ENCODE results near the gene STIM1. TPM values are rescaled to one million over a fixed set of nuclear protein-coding genes. Genes with fewer than 3 reads are reported as not detected.

Gene STIM1
- total RNA-seq, 1 experiment from 2014 or later, result 28.3 TPM

- BruUV-seq (replicated peaks), result no TSS peak
- ChIA-PET POLR2A (ENCODE audit: unreplicated experiment) (interaction anchor here (0.7 kb wide), 1 partner anchor 184 kb away, joined by 4 read pairs; no protein-coding TSS in a partner anchor), CTCF (no interaction called here)
- Histone ChIP-seq H3K36me3 (ENCODE audit: low read depth) (no peaks in the 10 kb centered on the region), H3K4me1 (replicated peaks; ENCODE audit: insufficient read depth) (no peaks in the 10 kb centered on the region), H3K9me3 (ENCODE audit: insufficient read depth, low read depth) (no peaks in the 10 kb centered on the region), H4K20me1 (ENCODE audit: insufficient read depth) (no peaks in the 10 kb centered on the region), H3K79me2 (ENCODE audit: low read depth) (no peaks in the 10 kb centered on the region), H3K27ac (no peak overlapping the region), H3K4me3 (no peak overlapping the region), H3K9me2 (ENCODE audit: insufficient read depth) (no peaks in the 10 kb centered on the region), H3K4me2 (no peak overlapping the region), H3F3A (ENCODE audit: insufficient read depth, low read depth) (no peaks in the 10 kb centered on the region), H2AFZ (no peak overlapping the region), H3K27me3 (ENCODE audit: insufficient read depth, low read depth) (no peaks in the 10 kb centered on the region)
- intact Hi-C loops (cut with micrococcal nuclease; ENCODE audit: unreplicated experiment), result no loop called here
- TF ChIP-seq CTCF (conservative IDR thresholded peaks at IDR 0.05) (no peak), EZH2 (IDR thresholded peaks at IDR 0.05; ENCODE audit: low read depth) (no peak)
- no peak for DNase-seq
These were observed 169.9 kb downstream of the STIM1 start for GRCh38 chr11:4025248-4025966.

GRCh38 chr11:4025967-4026324 is 170.5 kb downstream of the STIM1 start:
- no peaks in the 10 kb centered on the region for H3K36me3 ChIP-seq (ENCODE audit: low read depth)
- no peaks in the 10 kb centered on the region for H3K27me3 ChIP-seq (ENCODE audit: insufficient read depth, low read depth)
- ChIA-PET CTCF (no interaction called here), POLR2A (ENCODE audit: unreplicated experiment) (no interaction called here)
- no peaks in the 10 kb centered on the region for H3K9me3 ChIP-seq (ENCODE audit: insufficient read depth, low read depth)
- H3K9me2 ChIP-seq (ENCODE audit: insufficient read depth), result no peaks in the 10 kb centered on the region
- H3K4me3 ChIP-seq, result no peak overlapping the region
- H3K27ac ChIP-seq, result no peak overlapping the region
- no peak for DNase-seq
- no peaks in the 10 kb centered on the region for H4K20me1 ChIP-seq (ENCODE audit: insufficient read depth)
- H3K4me1 ChIP-seq (replicated peaks; ENCODE audit: insufficient read depth), result no peaks in the 10 kb centered on the region
- H3F3A ChIP-seq (ENCODE audit: insufficient read depth, low read depth), result no peaks in the 10 kb centered on the region
- no peaks in the 10 kb centered on the region for H3K79me2 ChIP-seq (ENCODE audit: low read depth)
- no peak overlapping the region for H3K4me2 ChIP-seq
- no peak for TF ChIP-seq EZH2 (IDR thresholded peaks at IDR 0.05; ENCODE audit: low read depth)
- no peak for TF ChIP-seq CTCF (conservative IDR thresholded peaks at IDR 0.05)
- no peak overlapping the region for H2AFZ ChIP-seq
- intact Hi-C loops (cut with micrococcal nuclease; ENCODE audit: unreplicated experiment), result no loop called here
- BruUV-seq (replicated peaks), result no TSS peak

- H3K4me2 ChIP-seq, result no peak overlapping the region
- H3K36me3 ChIP-seq (ENCODE audit: low read depth), result no peaks in the 10 kb centered on the region
- no peaks in the 10 kb centered on the region for H3K9me2 ChIP-seq (ENCODE audit: insufficient read depth)
- H3K9me3 ChIP-seq (ENCODE audit: insufficient read depth, low read depth), result no peaks in the 10 kb centered on the region
- H3K4me1 ChIP-seq (replicated peaks; ENCODE audit: insufficient read depth), result no peaks in the 10 kb centered on the region
- H3F3A ChIP-seq (ENCODE audit: insufficient read depth, low read depth), result no peaks in the 10 kb centered on the region
- no peaks in the 10 kb centered on the region for H3K79me2 ChIP-seq (ENCODE audit: low read depth)
- H3K4me3 ChIP-seq, result no peak overlapping the region
- no peaks in the 10 kb centered on the region for H3K27me3 ChIP-seq (ENCODE audit: insufficient read depth, low read depth)
- H4K20me1 ChIP-seq (ENCODE audit: insufficient read depth), result no peaks in the 10 kb centered on the region
- TF ChIP-seq EZH2 (IDR thresholded peaks at IDR 0.05; ENCODE audit: low read depth), result no peak
- TF ChIP-seq CTCF (conservative IDR thresholded peaks at IDR 0.05), result no peak
- intact Hi-C loops (cut with micrococcal nuclease; ENCODE audit: unreplicated experiment), result no loop called here
- H3K27ac ChIP-seq, result no peak overlapping the region
- H2AFZ ChIP-seq, result no peak overlapping the region
- POLR2A ChIA-PET (ENCODE audit: unreplicated experiment), result no interaction called here
- CTCF ChIA-PET, result no interaction called here
- DNase-seq, result no peak
- no TSS peak for BruUV-seq (replicated peaks)
These were observed 170.9 kb downstream of the STIM1 start for GRCh38 chr11:4026389-4026788.
